Measurements from ENCODE around the gene HOXC13. TPM values are rescaled to one million over a fixed set of nuclear protein-coding genes. Genes with fewer than 3 reads are reported as not detected.

HOXC13 gene
- total RNA-seq, 2 experiments from 2014 or later, result 0.06 TPM; not detected in 1

DNA sequence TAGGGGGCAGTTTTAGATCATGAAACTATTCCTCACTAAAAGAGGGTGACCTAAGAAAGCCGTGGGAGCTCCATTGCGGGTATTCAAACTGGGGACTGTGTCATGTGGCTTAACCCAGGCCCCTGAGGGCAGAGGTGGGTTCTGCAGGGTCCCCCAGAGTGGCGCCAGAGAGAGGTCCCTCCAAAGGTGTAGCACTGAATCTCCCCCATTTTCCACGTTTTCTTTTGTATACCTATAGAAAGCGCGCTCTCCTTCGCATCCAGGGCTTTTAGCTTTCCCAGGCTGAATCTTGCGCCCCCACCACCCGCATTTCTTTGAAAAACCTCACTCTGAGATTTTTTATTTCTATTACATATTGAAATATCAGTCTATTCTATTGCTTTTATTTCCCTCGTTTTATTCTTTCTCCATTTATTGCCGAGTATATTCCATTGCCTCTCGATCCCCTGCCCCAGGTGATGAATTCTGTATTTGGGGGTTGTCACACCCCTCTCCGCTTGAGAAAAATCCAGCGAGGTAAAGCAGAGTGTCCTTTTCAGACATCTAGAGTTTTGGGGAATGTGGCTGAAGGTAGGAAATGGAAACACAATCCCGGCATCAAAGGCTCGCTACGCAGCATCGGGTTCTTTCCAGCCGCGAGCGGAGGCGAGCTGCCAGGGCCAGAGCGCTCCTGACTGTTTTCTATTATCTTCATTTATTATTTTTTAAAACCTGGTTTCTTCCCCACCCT is 870 bp upstream of the HOXC13 start:
- CTCF ChIA-PET (ENCODE audit: unreplicated experiment), result no interaction called here
- BruUV-seq (replicated peaks), result no TSS peak
- intact Hi-C loops (cut with micrococcal nuclease; ENCODE audit: unreplicated experiment), result no loop called here
- H3K9me3 ChIP-seq (ENCODE audit: low read length), result no peaks in the 10 kb centered on the region
- H3K36me3 ChIP-seq (ENCODE audit: insufficient read depth, low read length), result no peaks in the 10 kb centered on the region
- H2AFZ ChIP-seq (ENCODE audit: low read length), result no peak overlapping the region
- no peak for TF ChIP-seq EZH2phosphoT487 (IDR thresholded peaks at IDR 0.05; ENCODE audit: borderline replicate concordance, low read depth, low read length)
- TF ChIP-seq, protein P1, sequence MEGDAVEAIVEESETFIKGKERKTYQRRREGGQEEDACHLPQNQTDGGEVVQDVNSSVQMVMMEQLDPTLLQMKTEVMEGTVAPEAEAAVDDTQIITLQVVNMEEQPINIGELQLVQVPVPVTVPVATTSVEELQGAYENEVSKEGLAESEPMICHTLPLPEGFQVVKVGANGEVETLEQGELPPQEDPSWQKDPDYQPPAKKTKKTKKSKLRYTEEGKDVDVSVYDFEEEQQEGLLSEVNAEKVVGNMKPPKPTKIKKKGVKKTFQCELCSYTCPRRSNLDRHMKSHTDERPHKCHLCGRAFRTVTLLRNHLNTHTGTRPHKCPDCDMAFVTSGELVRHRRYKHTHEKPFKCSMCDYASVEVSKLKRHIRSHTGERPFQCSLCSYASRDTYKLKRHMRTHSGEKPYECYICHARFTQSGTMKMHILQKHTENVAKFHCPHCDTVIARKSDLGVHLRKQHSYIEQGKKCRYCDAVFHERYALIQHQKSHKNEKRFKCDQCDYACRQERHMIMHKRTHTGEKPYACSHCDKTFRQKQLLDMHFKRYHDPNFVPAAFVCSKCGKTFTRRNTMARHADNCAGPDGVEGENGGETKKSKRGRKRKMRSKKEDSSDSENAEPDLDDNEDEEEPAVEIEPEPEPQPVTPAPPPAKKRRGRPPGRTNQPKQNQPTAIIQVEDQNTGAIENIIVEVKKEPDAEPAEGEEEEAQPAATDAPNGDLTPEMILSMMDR (conservative IDR thresholded peaks at IDR 0.05; ENCODE audit: low read length), result no peak
- POLR2A ChIA-PET, result no interaction called here
- H3K9me2 ChIP-seq (ENCODE audit: insufficient read depth, low read length), result no peaks in the 10 kb centered on the region
- no peak for DNase-seq (ENCODE audit: low spot score)
- H4K20me1 ChIP-seq (ENCODE audit: insufficient read depth, low read length), result no peaks in the 10 kb centered on the region
- no peak overlapping the region for H3K27ac ChIP-seq (ENCODE audit: low read depth, low read length, poor library complexity, severe bottlenecking)
- H3K4me2 ChIP-seq (ENCODE audit: low read length), result no peak overlapping the region; the same call in 1 of the 2 replicates
- no peak overlapping the region for H3K4me3 ChIP-seq (ENCODE audit: low read depth, low read length, poor library complexity, severe bottlenecking)
- H3K79me2 ChIP-seq (ENCODE audit: insufficient read depth, low read depth, low read length), result no peaks in the 10 kb centered on the region
- H3K4me1 ChIP-seq (ENCODE audit: insufficient read depth, low read length, poor library complexity, severe bottlenecking), result no peaks in the 10 kb centered on the region

DNA sequence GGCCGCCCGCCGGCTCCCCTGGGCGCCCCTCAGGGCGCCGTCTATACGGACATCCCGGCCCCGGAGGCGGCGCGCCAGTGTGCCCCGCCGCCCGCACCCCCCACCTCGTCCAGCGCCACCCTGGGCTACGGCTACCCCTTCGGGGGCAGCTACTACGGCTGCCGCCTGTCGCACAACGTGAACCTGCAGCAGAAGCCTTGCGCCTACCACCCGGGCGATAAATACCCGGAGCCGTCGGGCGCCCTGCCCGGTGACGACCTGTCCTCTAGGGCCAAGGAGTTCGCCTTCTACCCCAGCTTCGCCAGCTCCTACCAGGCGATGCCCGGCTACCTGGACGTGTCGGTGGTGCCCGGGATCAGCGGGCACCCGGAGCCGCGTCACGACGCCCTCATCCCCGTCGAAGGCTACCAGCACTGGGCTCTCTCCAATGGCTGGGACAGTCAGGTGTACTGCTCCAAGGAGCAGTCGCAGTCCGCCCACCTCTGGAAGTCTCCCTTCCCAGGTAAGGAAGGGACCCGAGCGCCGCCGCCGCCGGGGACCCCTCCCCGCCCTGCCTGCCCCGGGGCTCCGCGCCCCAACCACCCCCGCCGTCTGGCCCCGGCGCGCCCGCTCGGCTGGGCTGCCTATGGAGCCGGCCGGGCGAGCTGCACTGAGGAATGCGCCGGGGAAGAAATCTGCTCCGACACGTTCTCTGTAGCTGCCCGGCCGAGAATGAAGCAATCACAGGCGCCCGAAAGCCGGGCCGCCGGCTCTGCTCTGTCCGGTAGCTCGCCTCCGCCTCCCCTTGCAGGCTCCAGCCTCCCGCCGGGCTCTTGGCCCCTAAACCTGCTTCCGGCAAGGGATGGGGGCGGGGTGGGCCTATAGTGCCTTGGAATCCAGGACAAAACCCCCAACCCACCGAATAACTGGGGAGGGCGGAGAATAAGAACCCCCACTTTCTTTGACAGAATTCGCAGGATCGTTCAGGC is 794 bp downstream of the HOXC13 start:
- DNase-seq (ENCODE audit: low spot score), result no peak
- Histone ChIP-seq H3K79me2 (ENCODE audit: insufficient read depth, low read depth, low read length) (no peaks in the 10 kb centered on the region), H3K9me2 (ENCODE audit: insufficient read depth, low read length) (no peaks in the 10 kb centered on the region), H2AFZ (ENCODE audit: low read length) (no peak overlapping the region), H4K20me1 (ENCODE audit: insufficient read depth, low read length) (no peaks in the 10 kb centered on the region), H3K4me3 (ENCODE audit: low read depth, low read length, poor library complexity, severe bottlenecking) (no peak overlapping the region), H3K9me3 (ENCODE audit: low read length) (no peaks in the 10 kb centered on the region), H3K4me2 (ENCODE audit: low read length) (no peak overlapping the region), H3K27ac (ENCODE audit: low read depth, low read length, poor library complexity, severe bottlenecking) (no peak overlapping the region), H3K36me3 (ENCODE audit: insufficient read depth, low read length) (no peaks in the 10 kb centered on the region), H3K4me1 (ENCODE audit: insufficient read depth, low read length, poor library complexity, severe bottlenecking) (no peaks in the 10 kb centered on the region)
- BruUV-seq (replicated peaks), result no TSS peak
- ChIA-PET CTCF (ENCODE audit: unreplicated experiment) (no interaction called here), POLR2A (no interaction called here)
- TF ChIP-seq EZH2phosphoT487 (IDR thresholded peaks at IDR 0.05; ENCODE audit: borderline replicate concordance, low read depth, low read length), result no peak
- TF ChIP-seq, protein P1 (conservative IDR thresholded peaks at IDR 0.05; ENCODE audit: low read length), result no peak
- intact Hi-C loops (cut with micrococcal nuclease; ENCODE audit: unreplicated experiment), result no loop called here
